ENCODE results near the gene ZSWIM5. TPM values are rescaled to one million over a fixed set of nuclear protein-coding genes. Genes with fewer than 3 reads are reported as not detected.

The ZSWIM5 gene
- total RNA-seq, 4 donors from 2014 or later = 0.53 to 1.3 (median 0.81) TPM

- Histone ChIP-seq H3K9me3 (no peaks in the 10 kb centered on the region), H3K4me1 (no peaks in the 10 kb centered on the region), H3K27me3 (no peaks in the 10 kb centered on the region), H3K36me3 (no peaks in the 10 kb centered on the region), H3K27ac (no peak overlapping the region), H3K4me3 (no peak overlapping the region)
- TF ChIP-seq POLR2A (IDR thresholded peaks at IDR 0.05) (no peak), CTCF (IDR thresholded peaks at IDR 0.05 in 4 of 5, conservative IDR thresholded peaks at IDR 0.05 in 1 of 5) (no peak)
- intact Hi-C loops (cut with DNase I; ENCODE audit: low total_unique reads) (no loop called here), in situ Hi-C loops (cut with MboI; ENCODE audit: low sequenced_read_pairs in 4 of 4) (no loop called here)
- no peak for ATAC-seq
- DNase-seq = no peak
Measured at GRCh38 chr1:45148209-45148825, 58.1 kb downstream of the ZSWIM5 start.

- H3K4me3 ChIP-seq = no peak overlapping the region
- no peaks in the 10 kb centered on the region for H3K27me3 ChIP-seq
- H3K4me1 ChIP-seq = no peaks in the 10 kb centered on the region
- TF ChIP-seq CTCF (IDR thresholded peaks at IDR 0.05 in 4 of 5, conservative IDR thresholded peaks at IDR 0.05 in 1 of 5) (no peak), POLR2A (IDR thresholded peaks at IDR 0.05) (no peak)
- in situ Hi-C loops (cut with MboI; ENCODE audit: low sequenced_read_pairs in 4 of 4) (no loop called here), intact Hi-C loops (cut with DNase I; ENCODE audit: low total_unique reads) (no loop called here)
- DNase-seq (no peak), ATAC-seq (no peak)
- H3K9me3 ChIP-seq = no peaks in the 10 kb centered on the region
- no peaks in the 10 kb centered on the region for H3K36me3 ChIP-seq
- no peak overlapping the region for H3K27ac ChIP-seq
Measured at GRCh38 chr1:45146833-45147232, 59.6 kb downstream of the ZSWIM5 start.

GRCh38 chr1:45141247-45142003 lies 65.0 kb downstream of the ZSWIM5 start:
- Histone ChIP-seq H3K27me3 (no peaks in the 10 kb centered on the region), H3K27ac (no peak overlapping the region), H3K4me3 (no peak overlapping the region), H3K4me1 (no peaks in the 10 kb centered on the region), H3K9me3 (no peaks in the 10 kb centered on the region), H3K36me3 (no peaks in the 10 kb centered on the region)
- DNase-seq (no peak), ATAC-seq (no peak)
- in situ Hi-C loops (cut with MboI; ENCODE audit: low sequenced_read_pairs in 4 of 4) (no loop called here), intact Hi-C loops (cut with DNase I; ENCODE audit: low total_unique reads) (no loop called here)
- TF ChIP-seq POLR2A (IDR thresholded peaks at IDR 0.05) = no peak
- no peak for TF ChIP-seq CTCF (IDR thresholded peaks at IDR 0.05 in 4 of 5, conservative IDR thresholded peaks at IDR 0.05 in 1 of 5)

- Histone ChIP-seq H3K4me1 (no peaks in the 10 kb centered on the region), H3K36me3 (no peaks in the 10 kb centered on the region), H3K9me3 (no peaks in the 10 kb centered on the region), H3K27ac (no peak overlapping the region), H3K27me3 (no peaks in the 10 kb centered on the region), H3K4me3 (no peak overlapping the region)
- in situ Hi-C loops (cut with MboI; ENCODE audit: low sequenced_read_pairs in 4 of 4) (no loop called here), intact Hi-C loops (cut with DNase I; ENCODE audit: low total_unique reads) (no loop called here)
- no peak for ATAC-seq
- TF ChIP-seq CTCF (IDR thresholded peaks at IDR 0.05 in 4 of 5, conservative IDR thresholded peaks at IDR 0.05 in 1 of 5) = no peak
- TF ChIP-seq POLR2A (IDR thresholded peaks at IDR 0.05) = no peak
- no peak for DNase-seq
Measured at GRCh38 chr1:45136984-45137383, 69.4 kb downstream of the ZSWIM5 start.

Data from gastrocnemius medialis (tissue), 4 donors.